ENCODE results near the gene PCSK6. TPM values are rescaled to one million over a fixed set of nuclear protein-coding genes. Genes with fewer than 3 reads are reported as not detected.
"Not testable (repeated sequence)": the region's sequence is repeated elsewhere in the genome, so short reads cannot be mapped to it uniquely, and the experiment has no call there.

The PCSK6 gene
- total RNA-seq, 2 experiments from 2014 or later: 1.4 to 2.1 TPM

- ATAC-seq (ENCODE audit: low read depth) (no peak), DNase-seq (no peak)
- Mint-ChIP-seq H3K4me1 (peaks cover 5% of the 10 kb centered on the region), H3K36me3 (no peaks in the 10 kb centered on the region), H3K27me3 (peaks cover 7% of the 10 kb centered on the region), H3K27ac (no peak overlapping the region), H3K9me3 (no peaks in the 10 kb centered on the region), H3K4me3 (no peak overlapping the region)
- POLR2A ChIA-PET: no interaction called here
Measured at GRCh38 chr15:101411085-101411484, 78.4 kb downstream of the PCSK6 start.

GRCh38 chr15:101410612-101411011 is 78.9 kb downstream of the PCSK6 start:
- POLR2A ChIA-PET: no interaction called here
- Mint-ChIP-seq H3K27me3 (peaks cover 4% of the 10 kb centered on the region), H3K4me1 (peaks cover 5% of the 10 kb centered on the region), H3K4me3 (no peak overlapping the region), H3K9me3 (no peaks in the 10 kb centered on the region), H3K36me3 (no peaks in the 10 kb centered on the region), H3K27ac (no peak overlapping the region)
- no peak for DNase-seq
- ATAC-seq (ENCODE audit: low read depth): no peak

GRCh38 chr15:101409621-101410020 is 79.9 kb downstream of the PCSK6 start:
- POLR2A ChIA-PET: interaction anchor here (0.5 kb wide), 1 partner anchor 9 kb away, joined by 3 read pairs; no protein-coding TSS in a partner anchor
- Mint-ChIP-seq H3K27ac (no peak overlapping the region), H3K36me3 (no peaks in the 10 kb centered on the region), H3K4me3 (no peak overlapping the region), H3K27me3 (peaks cover 4% of the 10 kb centered on the region), H3K9me3 (no peaks in the 10 kb centered on the region), H3K4me1 (peaks cover 5% of the 10 kb centered on the region)
- DNase-seq: no peak
- no peak for ATAC-seq (ENCODE audit: low read depth)

- Mint-ChIP-seq H3K36me3 (no peaks in the 10 kb centered on the region), H3K27me3 (peaks cover 3% of the 10 kb centered on the region), H3K4me1 (peaks cover 5% of the 10 kb centered on the region), H3K27ac (no peak overlapping the region), H3K4me3 (no peak overlapping the region), H3K9me3 (no peaks in the 10 kb centered on the region)
- DNase-seq (no peak), ATAC-seq (ENCODE audit: low read depth) (no peak)
- POLR2A ChIA-PET: interaction anchor here (2.2 kb wide), 1 partner anchor 12 kb away, joined by 6 read pairs; no protein-coding TSS in a partner anchor
Measured at GRCh38 chr15:101407966-101408775, 81.3 kb downstream of the PCSK6 start.

GRCh38 chr15:101407439-101407838 is 82.1 kb downstream of the PCSK6 start:
- H3K27me3 Mint-ChIP-seq: no peaks in the 10 kb centered on the region
- no peak overlapping the region for H3K4me3 Mint-ChIP-seq
- DNase-seq: no peak
- no peak overlapping the region for H3K27ac Mint-ChIP-seq
- H3K9me3 Mint-ChIP-seq: no peaks in the 10 kb centered on the region
- POLR2A ChIA-PET: interaction anchor here (2.2 kb wide), 1 partner anchor 11 kb away, joined by 6 read pairs; no protein-coding TSS in a partner anchor
- peaks cover 5% of the 10 kb centered on the region for H3K4me1 Mint-ChIP-seq
- H3K36me3 Mint-ChIP-seq: no peaks in the 10 kb centered on the region
- peak; percentile 58 for ATAC-seq (ENCODE audit: low read depth)

GRCh38 chr15:101406526-101407195 is 82.8 kb downstream of the PCSK6 start:
- DNase-seq (no peak), ATAC-seq (ENCODE audit: low read depth) (no peak)
- Mint-ChIP-seq H3K27me3 (no peaks in the 10 kb centered on the region), H3K36me3 (no peaks in the 10 kb centered on the region), H3K27ac (no peak overlapping the region), H3K9me3 (no peaks in the 10 kb centered on the region), H3K4me1 (peaks cover 5% of the 10 kb centered on the region), H3K4me3 (no peak overlapping the region)
- POLR2A ChIA-PET: interaction anchor here (2.2 kb wide), 1 partner anchor 10 kb away, joined by 6 read pairs; no protein-coding TSS in a partner anchor

GRCh38 chr15:101406036-101406435 is 83.5 kb downstream of the PCSK6 start:
- DNase-seq: no peak
- POLR2A ChIA-PET: interaction anchor here (2.2 kb wide), 1 partner anchor 9 kb away, joined by 6 read pairs; no protein-coding TSS in a partner anchor
- Mint-ChIP-seq H3K27ac (no peak overlapping the region), H3K4me3 (no peak overlapping the region), H3K4me1 (peaks cover 5% of the 10 kb centered on the region), H3K27me3 (no peaks in the 10 kb centered on the region), H3K9me3 (no peaks in the 10 kb centered on the region), H3K36me3 (no peaks in the 10 kb centered on the region)
- no peak for ATAC-seq (ENCODE audit: low read depth)

- H3K36me3 Mint-ChIP-seq: no peaks in the 10 kb centered on the region
- no peak overlapping the region for H3K27ac Mint-ChIP-seq
- H3K4me3 Mint-ChIP-seq: no peak overlapping the region
- POLR2A ChIA-PET: no interaction called here
- H3K27me3 Mint-ChIP-seq: peaks cover 6% of the 10 kb centered on the region
- no peak for ATAC-seq (ENCODE audit: low read depth)
- H3K4me1 Mint-ChIP-seq: peaks cover 5% of the 10 kb centered on the region
- H3K9me3 Mint-ChIP-seq: no peaks in the 10 kb centered on the region
- no peak for DNase-seq
Measured at GRCh38 chr15:101404245-101404644, 85.3 kb downstream of the PCSK6 start.

GRCh38 chr15:101402883-101403282 is 86.6 kb downstream of the PCSK6 start:
- DNase-seq; POLR2A ChIA-PET; H3K27me3 Mint-ChIP-seq; H3K4me3 Mint-ChIP-seq; H3K4me1 Mint-ChIP-seq; H3K36me3 Mint-ChIP-seq; ATAC-seq (ENCODE audit: low read depth); H3K9me3 Mint-ChIP-seq; H3K27ac Mint-ChIP-seq: not testable (repeated sequence)

GRCh38 chr15:101401286-101401685 is 88.2 kb downstream of the PCSK6 start:
- H3K27ac Mint-ChIP-seq: no peak overlapping the region
- DNase-seq: no peak
- H3K4me3 Mint-ChIP-seq: no peak overlapping the region
- ATAC-seq (ENCODE audit: low read depth): no peak
- no peaks in the 10 kb centered on the region for H3K9me3 Mint-ChIP-seq
- H3K27me3 Mint-ChIP-seq: peaks cover 6% of the 10 kb centered on the region
- H3K36me3 Mint-ChIP-seq: no peaks in the 10 kb centered on the region
- POLR2A ChIA-PET: no interaction called here
- peaks cover 14% of the 10 kb centered on the region for H3K4me1 Mint-ChIP-seq

GRCh38 chr15:101399431-101399830 is 90.1 kb downstream of the PCSK6 start:
- H3K4me3 Mint-ChIP-seq: no peak overlapping the region
- peaks cover 14% of the 10 kb centered on the region for H3K27me3 Mint-ChIP-seq
- DNase-seq (no peak), ATAC-seq (ENCODE audit: low read depth) (no peak)
- POLR2A ChIA-PET: no interaction called here
- H3K9me3 Mint-ChIP-seq: no peaks in the 10 kb centered on the region
- peaks cover 15% of the 10 kb centered on the region for H3K4me1 Mint-ChIP-seq
- no peaks in the 10 kb centered on the region for H3K36me3 Mint-ChIP-seq
- H3K27ac Mint-ChIP-seq: no peak overlapping the region

GRCh38 chr15:101398247-101398646 is 91.3 kb downstream of the PCSK6 start:
- POLR2A ChIA-PET: interaction anchor here (1.7 kb wide), 1 partner anchor 22 kb away, joined by 5 read pairs; no protein-coding TSS in a partner anchor
- Mint-ChIP-seq H3K27ac (no peak overlapping the region), H3K9me3 (no peaks in the 10 kb centered on the region), H3K4me3 (no peak overlapping the region), H3K27me3 (peaks cover 16% of the 10 kb centered on the region), H3K36me3 (no peaks in the 10 kb centered on the region), H3K4me1 (peaks cover 15% of the 10 kb centered on the region)
- ATAC-seq (ENCODE audit: low read depth) (peak; percentile 13), DNase-seq (no peak)

- ATAC-seq (ENCODE audit: low read depth) (peak; percentile 67), DNase-seq (peak; percentile 42)
- Mint-ChIP-seq H3K27me3 (peaks cover 16% of the 10 kb centered on the region), H3K4me3 (peak overlapping the region; percentile 25), H3K36me3 (no peaks in the 10 kb centered on the region), H3K4me1 (peaks cover 15% of the 10 kb centered on the region), H3K9me3 (no peaks in the 10 kb centered on the region), H3K27ac (peak overlapping the region; percentile 82)
- POLR2A ChIA-PET: interaction anchor here (1.7 to 2.4 kb wide), 2 partner anchors 10 to 21 kb away, joined by 5 to 6 read pairs; no protein-coding TSS in a partner anchor
Measured at GRCh38 chr15:101397521-101398003, 91.9 kb downstream of the PCSK6 start.
